HG03280 (cell line): ENCODE data around the gene SDK2.

Experiments used
- ATAC-seq: cut with Tn5 transposase; IDR thresholded peaks from one replicate; pipeline ENCODE4 v1.9.1; 2021; ENCODE audit warnings: mild to moderate bottlenecking, moderate library complexity; ENCODE audit not compliant: unreplicated experiment

The SDK2 gene

GRCh38 chr17:73588301-73588846, 55.9 kb downstream of the SDK2 start:
- ATAC-seq: no peak

GRCh38 chr17:73586921-73587602, 57.2 kb downstream of the SDK2 start:
- ATAC-seq: no peak

GRCh38 chr17:73586275-73586832, 57.9 kb downstream of the SDK2 start:
- no peak for ATAC-seq

GRCh38 chr17:73585583-73585982, 58.7 kb downstream of the SDK2 start:
- no peak for ATAC-seq

- no peak for ATAC-seq
These were observed 59.3 kb downstream of the SDK2 start for GRCh38 chr17:73584987-73585386.

- no peak for ATAC-seq
These were observed 60.2 kb downstream of the SDK2 start for GRCh38 chr17:73584049-73584448.

GRCh38 chr17:73582821-73583220, 61.4 kb downstream of the SDK2 start:
- ATAC-seq: no peak

DNA sequence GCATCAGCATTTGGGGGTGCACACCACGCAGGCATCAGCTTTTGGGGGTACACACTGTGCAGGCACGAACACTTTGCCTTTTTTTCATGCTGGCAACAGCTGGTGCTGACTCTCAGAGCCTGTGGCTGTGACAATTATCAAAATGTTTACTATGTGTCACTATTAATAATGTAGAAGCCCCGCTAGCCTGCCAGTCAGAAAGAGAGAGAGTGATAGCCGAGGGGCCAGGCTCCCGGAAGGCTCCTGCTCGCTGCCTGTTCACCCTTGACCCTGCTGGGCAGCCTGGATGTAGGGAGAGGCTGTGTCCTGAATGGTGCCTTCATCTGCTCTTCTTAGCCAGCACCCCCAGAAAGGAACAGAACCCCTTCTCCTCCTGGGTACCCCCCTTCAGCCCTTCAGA, 61.9 kb downstream of the SDK2 start:
- ATAC-seq: no peak

GRCh38 chr17:73581379-73581778, 62.9 kb downstream of the SDK2 start:
- ATAC-seq: no peak

- ATAC-seq: no peak
These were observed 64.1 kb downstream of the SDK2 start for GRCh38 chr17:73580073-73580710.

GRCh38 chr17:73576556-73577098, 67.6 kb downstream of the SDK2 start:
- ATAC-seq: no peak

DNA sequence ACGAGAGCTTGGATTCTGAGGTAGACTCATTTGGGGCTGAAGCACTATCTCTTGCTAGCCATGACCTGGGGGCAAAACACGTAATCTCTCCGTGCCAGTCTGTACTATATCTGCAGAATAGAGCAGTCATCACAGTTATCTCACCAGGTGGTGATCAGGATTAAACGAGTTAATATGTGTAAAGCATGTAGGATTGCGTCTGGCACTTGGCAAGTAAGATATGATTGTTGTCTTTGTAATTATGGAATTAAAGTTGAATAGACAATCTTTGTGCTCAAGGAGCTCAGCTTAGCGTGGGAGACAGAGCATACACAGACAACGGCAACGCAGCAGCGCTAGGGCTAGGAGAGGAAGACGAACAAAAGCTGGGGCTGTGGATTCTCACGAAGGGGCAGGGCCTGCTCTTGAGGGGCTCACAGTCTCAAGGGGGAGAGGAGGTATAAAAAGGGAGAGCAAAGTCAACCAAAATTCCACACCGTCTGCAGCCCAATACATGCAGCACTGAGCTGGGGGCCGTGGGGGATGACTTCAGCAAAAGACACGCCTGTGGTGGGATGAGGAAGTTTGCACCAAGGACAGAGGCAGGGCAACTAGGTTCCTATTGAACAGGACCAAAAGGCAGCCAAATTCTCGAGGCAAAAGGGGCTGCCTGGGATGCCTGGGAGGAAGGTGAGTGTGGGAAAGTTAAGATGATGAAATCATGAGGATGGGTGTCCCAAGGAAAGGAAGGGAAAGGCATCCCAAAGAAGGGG, 68.6 kb downstream of the SDK2 start:
- no peak for ATAC-seq

GRCh38 chr17:73571511-73572130, 72.6 kb downstream of the SDK2 start:
- ATAC-seq: no peak

DNA sequence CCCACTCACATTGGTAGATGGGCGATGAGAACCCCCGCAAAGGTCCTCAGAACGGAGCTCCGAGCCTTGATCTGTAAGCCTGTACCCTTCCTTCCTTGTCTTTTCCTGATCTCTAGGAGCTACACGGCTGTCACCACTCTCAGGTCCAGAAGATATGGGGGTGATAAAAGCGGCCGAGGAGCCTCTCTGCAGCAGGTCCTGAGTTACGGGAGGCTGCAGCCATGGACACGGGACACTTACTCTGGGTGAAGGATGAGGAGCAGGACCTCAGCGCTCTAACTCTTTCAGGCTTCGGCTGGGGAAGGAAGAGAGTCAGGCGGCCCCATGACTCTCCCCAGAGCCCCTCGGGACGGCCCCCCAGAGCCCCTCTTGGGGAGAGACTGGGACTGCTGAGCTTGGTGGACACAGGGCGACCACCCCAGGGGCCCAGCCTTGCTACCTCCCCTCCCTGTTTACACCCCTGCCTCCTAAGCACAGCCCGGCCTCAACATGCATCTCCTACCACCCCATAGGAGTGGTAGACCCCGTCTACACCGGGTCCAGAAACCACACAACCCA, 74.4 kb downstream of the SDK2 start:
- ATAC-seq: no peak

GRCh38 chr17:73568934-73569333, 75.3 kb downstream of the SDK2 start:
- ATAC-seq: no peak

- ATAC-seq: no peak
These were observed 77.1 kb downstream of the SDK2 start for GRCh38 chr17:73566905-73567782.

GRCh38 chr17:73564843-73565242, 79.4 kb downstream of the SDK2 start:
- no peak for ATAC-seq

DNA sequence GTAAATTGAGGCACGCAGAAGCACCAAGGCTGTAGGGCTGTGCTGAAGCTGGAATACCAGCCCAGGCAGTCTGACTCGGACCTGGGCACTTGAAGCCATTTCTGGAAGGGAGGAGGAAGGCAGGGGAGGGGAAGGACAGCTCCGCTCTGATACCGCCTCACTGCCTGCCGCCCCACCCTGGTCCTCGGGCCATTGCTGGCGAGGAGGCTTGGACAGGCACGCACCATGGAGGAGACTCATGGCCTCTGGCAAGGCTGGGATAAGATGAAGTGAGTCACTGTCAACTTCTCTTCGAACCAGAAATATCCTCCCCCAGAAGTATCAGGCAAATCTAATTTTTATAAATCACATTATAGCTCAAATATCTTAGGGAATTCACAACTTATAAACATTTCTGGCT, 81.3 kb downstream of the SDK2 start:
- no peak for ATAC-seq

GRCh38 chr17:73561111-73561510, 83.1 kb downstream of the SDK2 start:
- no peak for ATAC-seq
